GM23338 (cell line): Measurements from ENCODE around the gene OSBPL10. TPM values are rescaled to one million over a fixed set of nuclear protein-coding genes. Genes with fewer than 3 reads are reported as not detected.

ENCODE experiments used
- ATAC-seq: fragments of 200-7000 bp; cut with Tn5 transposase; 3 replicates; pipeline ENCODE4 v1.9.1; 2020
- DNase-seq: peaks from one replicate; pipeline ENCODE4 v3.0.0-alpha.2; 2015; ENCODE audit warnings: low spot score
- H2AFZ ChIP-seq: fragments of 200-600 bp; sonication (generic); 2 replicates; pipeline ENCODE4 v1.8.0; 2016; ENCODE audit warnings: antibody characterized with exemption, mild to moderate bottlenecking, moderate library complexity
- H3F3A ChIP-seq: fragments of 200-600 bp; sonication (generic); replicated peaks from 2 replicates; pipeline ENCODE4 v1.8.0; 2017; ENCODE audit warnings: antibody characterized with exemption, mixed run types, low read depth
- H3K27ac ChIP-seq: fragments of 200-600 bp; sonication (generic); 2 replicates; pipeline ENCODE4 v1.6.1; 2016; ENCODE audit warnings: low read depth
- H3K27me3 ChIP-seq: fragments of 200-600 bp; sonication (generic); 2 replicates; pipeline ENCODE4 v1.8.0; 2016; ENCODE audit warnings: mild to moderate bottlenecking, mixed run types, moderate library complexity; ENCODE audit not compliant: insufficient read depth
- H3K36me3 ChIP-seq: fragments of 200-600 bp; sonication (generic); 2 replicates; pipeline ENCODE4 v1.8.0; 2016; ENCODE audit warnings: mild to moderate bottlenecking; ENCODE audit not compliant: insufficient read depth
- H3K4me1 ChIP-seq: fragments of 200-600 bp; sonication (generic); 2 replicates; pipeline ENCODE4 v1.8.0; 2016; ENCODE audit warnings: mild to moderate bottlenecking, moderate library complexity; ENCODE audit not compliant: insufficient read depth
- H3K4me2 ChIP-seq: fragments of 200-600 bp; sonication (generic); 2 replicates; pipeline ENCODE4 v1.7.1; 2017; ENCODE audit warnings: mixed run types
- H3K4me3 ChIP-seq: fragments of 200-600 bp; sonication (generic); 2 replicates; pipeline ENCODE4 v1.6.1; 2016; ENCODE audit warnings: mixed run types
- H3K79me2 ChIP-seq: fragments of 200-600 bp; sonication (generic); replicated peaks from 2 replicates; pipeline ENCODE4 v1.8.0; 2017; ENCODE audit warnings: mild to moderate bottlenecking; ENCODE audit not compliant: insufficient read depth
- H3K9me2 ChIP-seq: fragments of 200-600 bp; sonication (generic); 2 replicates; pipeline ENCODE4 v1.8.0; 2017; ENCODE audit not compliant: insufficient read depth
- H4K20me1 ChIP-seq: fragments of 200-600 bp; sonication (generic); replicated peaks from 2 replicates; pipeline ENCODE4 v1.8.0; 2017; ENCODE audit warnings: mild to moderate bottlenecking; ENCODE audit not compliant: insufficient read depth
- H3K27ac Mint-ChIP-seq: 2 replicates; pipeline ENCODE4 v1.8.0; 2020; ENCODE audit warnings: inconsistent platforms, mild to moderate bottlenecking, moderate library complexity, mixed read lengths
- H3K27me3 Mint-ChIP-seq: 3 replicates; pipeline ENCODE4 v1.8.0; 2022; ENCODE audit warnings: low read depth, mild to moderate bottlenecking, moderate library complexity, mixed read lengths, inconsistent platforms; ENCODE audit not compliant: insufficient read depth, poor library complexity
- H3K36me3 Mint-ChIP-seq: 3 replicates; pipeline ENCODE4 v1.8.0; 2021; ENCODE audit warnings: low read depth, mild to moderate bottlenecking, inconsistent platforms, moderate library complexity, mixed read lengths
- H3K4me1 Mint-ChIP-seq: 3 replicates; pipeline ENCODE4 v1.8.0; 2020; ENCODE audit warnings: mild to moderate bottlenecking, inconsistent platforms, mixed read lengths
- H3K4me3 Mint-ChIP-seq: 3 replicates; pipeline ENCODE4 v1.8.0; 2021; ENCODE audit warnings: moderate library complexity, mild to moderate bottlenecking, inconsistent platforms, mixed read lengths
- H3K9me3 Mint-ChIP-seq: 3 replicates; pipeline ENCODE4 v1.8.0; 2020; ENCODE audit warnings: moderate library complexity, mild to moderate bottlenecking, inconsistent platforms, mixed read lengths
- CREB1 ChIP-seq: fragments of 250-450 bp; sonication (Bioruptor Pico); IDR thresholded peaks from 2 replicates; pipeline ENCODE4 v1.5.0; 2020; ENCODE audit warnings: low read depth, mild to moderate bottlenecking, moderate library complexity
- ETS1 ChIP-seq: IDR thresholded peaks from 2 replicates; pipeline ENCODE4 v1.6.1; 2016; ENCODE audit warnings: antibody characterized with exemption
- EZH2 ChIP-seq: fragments of 200-600 bp; sonication (generic); IDR thresholded peaks from one replicate; pipeline ENCODE4 v1.8.0; 2017; ENCODE audit warnings: antibody characterized with exemption, mild to moderate bottlenecking, low read depth; ENCODE audit not compliant: unreplicated experiment
- EZH2phosphoT487 ChIP-seq: fragments of 200-600 bp; sonication (generic); IDR thresholded peaks from one replicate; pipeline ENCODE4 v1.8.1; 2018; ENCODE audit warnings: antibody characterized with exemption; ENCODE audit not compliant: unreplicated experiment
- JUNB ChIP-seq: IDR thresholded peaks from one replicate; pipeline ENCODE4 v1.6.1; 2016; ENCODE audit warnings: antibody characterized with exemption; ENCODE audit not compliant: unreplicated experiment
- NANOG ChIP-seq: IDR thresholded peaks from 2 replicates; pipeline ENCODE4 v1.6.1; 2016; ENCODE audit warnings: antibody characterized with exemption, borderline replicate concordance
- POLR2AphosphoS5 ChIP-seq: IDR thresholded peaks from 2 replicates; pipeline ENCODE4 v1.6.1; 2016; ENCODE audit warnings: antibody characterized with exemption, low read depth
- REST ChIP-seq: IDR thresholded peaks from one replicate; pipeline ENCODE4 v1.6.1; 2018; ENCODE audit warnings: antibody characterized with exemption; ENCODE audit not compliant: unreplicated experiment
- STAT1 ChIP-seq: IDR thresholded peaks from one replicate; pipeline ENCODE4 v1.6.1; 2016; ENCODE audit warnings: antibody characterized with exemption; ENCODE audit not compliant: unreplicated experiment
- ZNF114 ChIP-seq: fragments of 250-450 bp; sonication (Bioruptor Pico); IDR thresholded peaks from 2 replicates; pipeline ENCODE4 v1.5.0; 2020; ENCODE audit warnings: mild to moderate bottlenecking, moderate library complexity
- ZNF331 ChIP-seq: fragments of 250-450 bp; sonication (Bioruptor Pico); IDR thresholded peaks from 2 replicates; pipeline ENCODE4 v1.5.0; 2020; ENCODE audit warnings: low read depth, mild to moderate bottlenecking, moderate library complexity
- polyA plus RNA-seq: library from polyadenylated mRNA; unstranded; fragments of >200 nt; fragmentation: Nextera tagmentation; extraction: Ambion mirVana; gene quantifications from 2 replicates; pipeline ENCODE4 v1.2.1, GENCODE V29; 2016
- total RNA-seq: library from RNA; depleted of rRNA; stranded (reverse); fragments of >200 nt; shearing (Covaris generic); gene quantifications from 2 replicates; pipeline ENCODE4 v1.2.3, GENCODE V29; 2014
- TF ChIP-seq, protein P1 (sequence below): fragments of 250-450 bp; sonication (Bioruptor Pico); IDR thresholded peaks from 2 replicates; pipeline ENCODE4 v1.5.0; 2020; ENCODE audit warnings: mild to moderate bottlenecking, moderate library complexity

OSBPL10 gene
- total and polyA plus RNA-seq, 2 experiments from 2014 or later: 23.8 to 149 TPM

DNA sequence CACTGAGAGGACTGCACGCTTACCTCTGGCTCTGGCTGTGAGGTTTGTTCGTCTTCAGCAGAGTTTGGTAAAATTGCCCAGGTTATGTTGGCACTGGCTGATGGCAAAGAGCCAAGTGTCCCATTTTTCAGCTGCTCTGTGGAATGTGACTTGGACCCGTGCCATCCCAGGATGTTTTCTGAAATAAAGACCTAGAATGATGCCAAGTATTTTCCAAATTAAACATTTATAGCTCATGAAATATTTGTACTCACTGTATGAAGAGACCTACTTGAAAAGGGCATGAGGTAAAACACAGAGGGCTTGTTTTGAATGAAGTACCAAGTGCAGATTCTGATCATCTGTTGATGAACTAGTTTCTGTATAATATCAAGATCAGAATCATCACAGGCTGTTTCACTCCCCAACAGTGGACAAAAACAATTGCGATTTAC is 247.8 kb downstream of the OSBPL10 start:
- no peak overlapping the region for H3K4me2 ChIP-seq
- no peak for DNase-seq
- peaks cover 2% of the 10 kb centered on the region for H3K27me3 Mint-ChIP-seq
- H3K36me3 Mint-ChIP-seq: peaks cover 24% of the 10 kb centered on the region
- H3K4me3 ChIP-seq: no peak overlapping the region
- no peaks in the 10 kb centered on the region for H3F3A ChIP-seq
- peaks cover 26% of the 10 kb centered on the region for H3K4me1 Mint-ChIP-seq
- no peaks in the 10 kb centered on the region for H3K27me3 ChIP-seq
- TF ChIP-seq CREB1 (CRISPR knock-in tag) (no peak), JUNB (no peak), NANOG (no peak), EZH2 (no peak), ZNF331 (CRISPR knock-in tag) (no peak), ETS1 (no peak), STAT1 (no peak), POLR2AphosphoS5 (no peak), ZNF114 (no peak), EZH2phosphoT487 (no peak), REST (no peak)
- TF ChIP-seq, protein P1, sequence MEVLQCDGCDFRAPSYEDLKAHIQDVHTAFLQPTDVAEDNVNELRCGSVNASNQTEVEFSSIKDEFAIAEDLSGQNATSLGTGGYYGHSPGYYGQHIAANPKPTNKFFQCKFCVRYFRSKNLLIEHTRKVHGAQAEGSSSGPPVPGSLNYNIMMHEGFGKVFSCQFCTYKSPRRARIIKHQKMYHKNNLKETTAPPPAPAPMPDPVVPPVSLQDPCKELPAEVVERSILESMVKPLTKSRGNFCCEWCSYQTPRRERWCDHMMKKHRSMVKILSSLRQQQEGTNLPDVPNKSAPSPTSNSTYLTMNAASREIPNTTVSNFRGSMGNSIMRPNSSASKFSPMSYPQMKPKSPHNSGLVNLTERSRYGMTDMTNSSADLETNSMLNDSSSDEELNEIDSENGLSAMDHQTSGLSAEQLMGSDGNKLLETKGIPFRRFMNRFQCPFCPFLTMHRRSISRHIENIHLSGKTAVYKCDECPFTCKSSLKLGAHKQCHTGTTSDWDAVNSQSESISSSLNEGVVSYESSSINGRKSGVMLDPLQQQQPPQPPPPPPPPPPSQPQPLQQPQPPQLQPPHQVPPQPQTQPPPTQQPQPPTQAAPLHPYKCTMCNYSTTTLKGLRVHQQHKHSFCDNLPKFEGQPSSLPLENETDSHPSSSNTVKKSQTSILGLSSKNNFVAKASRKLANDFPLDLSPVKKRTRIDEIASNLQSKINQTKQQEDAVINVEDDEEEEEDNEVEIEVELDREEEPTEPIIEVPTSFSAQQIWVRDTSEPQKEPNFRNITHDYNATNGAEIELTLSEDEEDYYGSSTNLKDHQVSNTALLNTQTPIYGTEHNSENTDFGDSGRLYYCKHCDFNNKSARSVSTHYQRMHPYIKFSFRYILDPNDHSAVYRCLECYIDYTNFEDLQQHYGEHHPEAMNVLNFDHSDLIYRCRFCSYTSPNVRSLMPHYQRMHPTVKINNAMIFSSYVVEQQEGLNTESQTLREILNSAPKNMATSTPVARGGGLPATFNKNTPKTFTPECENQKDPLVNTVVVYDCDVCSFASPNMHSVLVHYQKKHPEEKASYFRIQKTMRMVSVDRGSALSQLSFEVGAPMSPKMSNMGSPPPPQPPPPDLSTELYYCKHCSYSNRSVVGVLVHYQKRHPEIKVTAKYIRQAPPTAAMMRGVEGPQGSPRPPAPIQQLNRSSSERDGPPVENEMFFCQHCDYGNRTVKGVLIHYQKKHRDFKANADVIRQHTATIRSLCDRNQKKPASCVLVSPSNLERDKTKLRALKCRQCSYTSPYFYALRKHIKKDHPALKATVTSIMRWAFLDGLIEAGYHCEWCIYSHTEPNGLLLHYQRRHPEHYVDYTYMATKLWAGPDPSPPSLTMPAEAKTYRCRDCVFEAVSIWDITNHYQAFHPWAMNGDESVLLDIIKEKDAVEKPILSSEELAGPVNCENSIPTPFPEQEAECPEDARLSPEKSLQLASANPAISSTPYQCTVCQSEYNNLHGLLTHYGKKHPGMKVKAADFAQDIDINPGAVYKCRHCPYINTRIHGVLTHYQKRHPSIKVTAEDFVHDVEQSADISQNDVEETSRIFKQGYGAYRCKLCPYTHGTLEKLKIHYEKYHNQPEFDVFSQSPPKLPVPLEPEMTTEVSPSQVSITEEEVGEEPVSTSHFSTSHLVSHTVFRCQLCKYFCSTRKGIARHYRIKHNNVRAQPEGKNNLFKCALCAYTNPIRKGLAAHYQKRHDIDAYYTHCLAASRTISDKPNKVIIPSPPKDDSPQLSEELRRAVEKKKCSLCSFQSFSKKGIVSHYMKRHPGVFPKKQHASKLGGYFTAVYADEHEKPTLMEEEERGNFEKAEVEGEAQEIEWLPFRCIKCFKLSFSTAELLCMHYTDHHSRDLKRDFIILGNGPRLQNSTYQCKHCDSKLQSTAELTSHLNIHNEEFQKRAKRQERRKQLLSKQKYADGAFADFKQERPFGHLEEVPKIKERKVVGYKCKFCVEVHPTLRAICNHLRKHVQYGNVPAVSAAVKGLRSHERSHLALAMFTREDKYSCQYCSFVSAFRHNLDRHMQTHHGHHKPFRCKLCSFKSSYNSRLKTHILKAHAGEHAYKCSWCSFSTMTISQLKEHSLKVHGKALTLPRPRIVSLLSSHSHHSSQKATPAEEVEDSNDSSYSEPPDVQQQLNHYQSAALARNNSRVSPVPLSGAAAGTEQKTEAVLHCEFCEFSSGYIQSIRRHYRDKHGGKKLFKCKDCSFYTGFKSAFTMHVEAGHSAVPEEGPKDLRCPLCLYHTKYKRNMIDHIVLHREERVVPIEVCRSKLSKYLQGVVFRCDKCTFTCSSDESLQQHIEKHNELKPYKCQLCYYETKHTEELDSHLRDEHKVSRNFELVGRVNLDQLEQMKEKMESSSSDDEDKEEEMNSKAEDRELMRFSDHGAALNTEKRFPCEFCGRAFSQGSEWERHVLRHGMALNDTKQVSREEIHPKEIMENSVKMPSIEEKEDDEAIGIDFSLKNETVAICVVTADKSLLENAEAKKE (CRISPR knock-in tag): no peak
- no peaks in the 10 kb centered on the region for H3K36me3 ChIP-seq
- peaks cover 6% of the 10 kb centered on the region for H4K20me1 ChIP-seq
- H3K9me2 ChIP-seq: no peaks in the 10 kb centered on the region
- no peak for ATAC-seq
- peaks cover 5% of the 10 kb centered on the region; the same call in 1 of the 2 replicates for H3K4me1 ChIP-seq
- H3K27ac Mint-ChIP-seq: no peak overlapping the region
- peaks cover 15% of the 10 kb centered on the region; the same call in 1 of the 2 replicates for H3K79me2 ChIP-seq
- no peaks in the 10 kb centered on the region for H3K9me3 Mint-ChIP-seq
- H3K27ac ChIP-seq: no peak overlapping the region
- H3K4me3 Mint-ChIP-seq: no peak overlapping the region
- H2AFZ ChIP-seq: no peak overlapping the region
